ENCODE measurements around the gene LTBR. TPM values are rescaled to one million over a fixed set of nuclear protein-coding genes. Genes with fewer than 3 reads are reported as not detected.

LTBR gene
- total and polyA plus RNA-seq, 10 of the 15 experiments (the other 5 are each of a cell fraction or from before 2014, with no cell fraction given) = 0.24 to 0.44 TPM; not detected in 8

GRCh38 chr12:6342140-6342889 lies 41.6 kb upstream of the LTBR start:
- intact Hi-C loops (cut with micrococcal nuclease; ENCODE audit: unreplicated experiment) = no loop called here
- Histone ChIP-seq H3K9me3 (replicated peaks; ENCODE audit: control insufficient read depth, insufficient read depth, low read length) (no peaks in the 10 kb centered on the region; the same call in 2 of the 3 replicates), H3K36me3 (ENCODE audit: control insufficient read depth in 2 of 2, insufficient read depth in 2 of 2, low read length in 1 of 2) (no peaks in the 10 kb centered on the region), H3K27me3 (replicated peaks in 1 of 2; ENCODE audit: control insufficient read depth in 2 of 2, insufficient read depth in 2 of 2, low read length in 1 of 2) (peaks cover 0 to 2% of the 10 kb centered on the region in 2 experiments; a peak in 1 of 4 replicates), H3K9ac (ENCODE audit: control insufficient read depth, insufficient read depth, low read length) (peak overlapping the region; percentile 90), H3K4me2 (ENCODE audit: control insufficient read depth, insufficient read depth) (peak overlapping the region; percentile 79), H3K4me3 (peak overlapping the region; percentile 97), H3K79me2 (ENCODE audit: control insufficient read depth, insufficient read depth, low read length) (peaks cover 39% of the 10 kb centered on the region), H3K4me1 (ENCODE audit: control insufficient read depth, insufficient read depth, low read length) (peaks cover 22% of the 10 kb centered on the region), H3K27ac (ENCODE audit: control insufficient read depth, insufficient read depth) (peak overlapping the region; percentile 88), H4K20me1 (ENCODE audit: control insufficient read depth, insufficient read depth) (no peaks in the 10 kb centered on the region), H2AFZ (ENCODE audit: control insufficient read depth, low read depth, low read length) (peak overlapping the region; percentile 97)
- TF ChIP-seq RELA (IDR thresholded peaks at IDR 0.05; ENCODE audit: borderline replicate concordance, partially characterized antibody) (no peak), RFX5 (IDR thresholded peaks at IDR 0.05; ENCODE audit: low read depth, low read length) (no peak), SUZ12 (IDR thresholded peaks at IDR 0.05; ENCODE audit: unreplicated experiment) (no peak), PAX5 (IDR thresholded peaks at IDR 0.05; ENCODE audit: borderline replicate concordance, low read depth, low read length) (no peak), IKZF2 (IDR thresholded peaks at IDR 0.05) (0 out of 4 replicates have a peak, but pooled peaks of 1 of the 2 experiments have one; percentile 1), SIN3A (IDR thresholded peaks at IDR 0.05; ENCODE audit: low read depth, low read length) (no peak), ZNF384 (IDR thresholded peaks at IDR 0.05; ENCODE audit: borderline replicate concordance, low read depth, low read length) (no peak), IKZF1 (conservative IDR thresholded peaks at IDR 0.05) (no peak), NBN (IDR thresholded peaks at IDR 0.05) (0 out of 2 replicates have a peak, but pooled peaks have one; percentile 6), NR2F1 (conservative IDR thresholded peaks at IDR 0.05) (no peak), HDGF (IDR thresholded peaks at IDR 0.05) (no peak), SMARCA5 (IDR thresholded peaks at IDR 0.05) (0 out of 2 replicates have a peak, but pooled peaks have one; percentile 4), IRF5 (IDR thresholded peaks at IDR 0.05; ENCODE audit: borderline replicate concordance) (no peak), MAX (IDR thresholded peaks at IDR 0.05; ENCODE audit: low read depth, low read length) (no peak), MYB (IDR thresholded peaks at IDR 0.05; ENCODE audit: borderline replicate concordance, low read depth, low read length) (no peak)
- DNase-seq (ENCODE audit: low read depth, low spot score) = no peak
- 50% methylated on average over 7 of the region's 7 CpGs for WGBS (ENCODE audit: insufficient coverage, insufficient replicate concordance, low lambda C conversion rate, missing lambda C conversion rate)
- ATAC-seq = no peak
- FAIRE-seq = peak; percentile 49
- ChIA-PET SMC1A (ENCODE audit: uncharacterized antibody, unreplicated experiment) (interaction anchor here (0.7 to 4.2 kb wide), 4 partner anchors 16 to 123 kb away, joined by 3 to 19 read pairs (median 9); no protein-coding TSS in a partner anchor), RAD21 (ENCODE audit: unreplicated experiment) (interaction anchor here (0.7 to 1.1 kb wide), 2 partner anchors 16 to 19 kb away, joined by 3 read pairs; no protein-coding TSS in a partner anchor), POLR2A (interaction anchor here (0.6 to 1.5 kb wide), 5 partner anchors 10 to 653 kb away, joined by 3 to 7 read pairs (median 4); partner anchors contain the start of gene VAMP1), CTCF (interaction anchor here (0.6 to 1.7 kb wide), 4 partner anchors 10 to 802 kb away, joined by 3 to 5 read pairs (median 4); no protein-coding TSS in a partner anchor)
- BruUV-seq (replicated peaks) = no TSS peak
- in situ Hi-C loops (cut with MboI) = no loop called here

All from GM12878 (cell line).